GM20431 (cell line): ENCODE results near the gene CTPS2.
"Not testable (repeated sequence)": the region's sequence is repeated elsewhere in the genome, so short reads cannot be mapped to it uniquely, and the experiment has no call there.

ENCODE experiments used
- in situ Hi-C: fragments of 300-500 bp; cut with MseI, MboI; formaldehyde crosslinking; loops from one replicate; pipeline ENCODE4 v1.15.0; 2020; ENCODE audit warnings: low sequenced_read_pairs; ENCODE audit not compliant: unreplicated experiment

Gene CTPS2

GRCh38 chrX:16662402-16662801 is 50.1 kb downstream of the CTPS2 start:
- in situ Hi-C loops = no loop called here

GRCh38 chrX:16661495-16661894 is 51.0 kb downstream of the CTPS2 start:
- in situ Hi-C loops = no loop called here

GRCh38 chrX:16659321-16659720 is 53.1 kb downstream of the CTPS2 start:
- in situ Hi-C loops = no loop called here

GRCh38 chrX:16658284-16658683 is 54.2 kb downstream of the CTPS2 start:
- in situ Hi-C loops = no loop called here

GRCh38 chrX:16654093-16654492 is 58.4 kb downstream of the CTPS2 start:
- in situ Hi-C loops = no loop called here

GRCh38 chrX:16653424-16653823 is 59.0 kb downstream of the CTPS2 start:
- in situ Hi-C loops = no loop called here

GRCh38 chrX:16651391-16652024 is 61.0 kb downstream of the CTPS2 start:
- in situ Hi-C loops = no loop called here

GRCh38 chrX:16649858-16650257 is 62.6 kb downstream of the CTPS2 start, which contains the start of gene S100G:
S100G (plus strand) TSS chrX:16650158; CDS start chrX:16651007, 849 bp downstream.
- in situ Hi-C loops = no loop called here

- in situ Hi-C loops = no loop called here
Observed at GRCh38 chrX:16646366-16647138, 65.9 kb downstream of the CTPS2 start.

- in situ Hi-C loops = no loop called here
Observed at GRCh38 chrX:16643176-16643575, 69.3 kb downstream of the CTPS2 start.

GRCh38 chrX:16640823-16641222 is 71.6 kb downstream of the CTPS2 start:
- in situ Hi-C loops = no loop called here

GRCh38 chrX:16639966-16640365 is 72.5 kb downstream of the CTPS2 start:
- in situ Hi-C loops = no loop called here

- in situ Hi-C loops = no loop called here
Observed at GRCh38 chrX:16638533-16638932, 73.9 kb downstream of the CTPS2 start.

- in situ Hi-C loops = no loop called here
Observed at GRCh38 chrX:16635596-16635995, 76.9 kb downstream of the CTPS2 start.

GRCh38 chrX:16635040-16635439 is 77.4 kb downstream of the CTPS2 start:
- in situ Hi-C loops = no loop called here

- in situ Hi-C loops = no loop called here
Observed at GRCh38 chrX:16633754-16634153, 78.7 kb downstream of the CTPS2 start.

GRCh38 chrX:16629909-16630308 is 82.6 kb downstream of the CTPS2 start:
- in situ Hi-C loops = no loop called here

- in situ Hi-C loops = no loop called here
Observed at GRCh38 chrX:16628946-16629595, 83.4 kb downstream of the CTPS2 start.

- in situ Hi-C loops = not testable (repeated sequence)
Observed at GRCh38 chrX:16628511-16628910, 84.0 kb downstream of the CTPS2 start.

- in situ Hi-C loops = no loop called here
Observed at GRCh38 chrX:16619024-16619423, 93.4 kb downstream of the CTPS2 start.

- in situ Hi-C loops = no loop called here
Observed at GRCh38 chrX:16618422-16618821, 94.0 kb downstream of the CTPS2 start.
